GM21381 (cell line): ENCODE data around the gene PIK3C3.
"Not testable (repeated sequence)": the region's sequence is repeated elsewhere in the genome, so short reads cannot be mapped to it uniquely, and the experiment has no call there.

Source experiments
- ATAC-seq: cut with Tn5 transposase; IDR thresholded peaks from one replicate; pipeline ENCODE4 v1.9.1; 2021; ENCODE audit warnings: mild to moderate bottlenecking, moderate library complexity; ENCODE audit not compliant: unreplicated experiment

Gene PIK3C3

GRCh38 chr18:41965634-41966255 is 10.7 kb downstream of the PIK3C3 start:
- ATAC-seq: no peak

DNA sequence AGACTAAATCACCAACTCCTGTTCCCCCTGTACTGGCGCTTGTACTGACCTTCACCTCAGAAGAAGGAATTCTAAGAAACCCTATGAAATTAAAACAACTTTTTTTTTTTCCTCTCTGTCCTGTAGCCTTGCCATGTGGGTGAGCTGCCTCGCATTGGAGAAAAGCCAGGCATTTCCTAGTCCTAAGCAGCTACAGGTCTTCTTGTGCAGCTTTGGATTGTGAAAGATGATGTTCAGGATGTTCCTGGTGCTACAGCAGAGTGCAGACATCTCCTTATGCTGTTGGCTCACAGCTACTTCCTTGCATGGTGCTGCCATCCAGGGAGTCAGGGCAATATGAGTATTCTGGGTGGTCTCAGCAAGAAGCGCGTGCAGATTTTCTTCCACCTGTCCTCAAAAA is 11.9 kb downstream of the PIK3C3 start:
- ATAC-seq: no peak

GRCh38 chr18:41967680-41968079 is 12.6 kb downstream of the PIK3C3 start:
- no peak for ATAC-seq

GRCh38 chr18:41969881-41970280 is 14.8 kb downstream of the PIK3C3 start:
- ATAC-seq: no peak

DNA sequence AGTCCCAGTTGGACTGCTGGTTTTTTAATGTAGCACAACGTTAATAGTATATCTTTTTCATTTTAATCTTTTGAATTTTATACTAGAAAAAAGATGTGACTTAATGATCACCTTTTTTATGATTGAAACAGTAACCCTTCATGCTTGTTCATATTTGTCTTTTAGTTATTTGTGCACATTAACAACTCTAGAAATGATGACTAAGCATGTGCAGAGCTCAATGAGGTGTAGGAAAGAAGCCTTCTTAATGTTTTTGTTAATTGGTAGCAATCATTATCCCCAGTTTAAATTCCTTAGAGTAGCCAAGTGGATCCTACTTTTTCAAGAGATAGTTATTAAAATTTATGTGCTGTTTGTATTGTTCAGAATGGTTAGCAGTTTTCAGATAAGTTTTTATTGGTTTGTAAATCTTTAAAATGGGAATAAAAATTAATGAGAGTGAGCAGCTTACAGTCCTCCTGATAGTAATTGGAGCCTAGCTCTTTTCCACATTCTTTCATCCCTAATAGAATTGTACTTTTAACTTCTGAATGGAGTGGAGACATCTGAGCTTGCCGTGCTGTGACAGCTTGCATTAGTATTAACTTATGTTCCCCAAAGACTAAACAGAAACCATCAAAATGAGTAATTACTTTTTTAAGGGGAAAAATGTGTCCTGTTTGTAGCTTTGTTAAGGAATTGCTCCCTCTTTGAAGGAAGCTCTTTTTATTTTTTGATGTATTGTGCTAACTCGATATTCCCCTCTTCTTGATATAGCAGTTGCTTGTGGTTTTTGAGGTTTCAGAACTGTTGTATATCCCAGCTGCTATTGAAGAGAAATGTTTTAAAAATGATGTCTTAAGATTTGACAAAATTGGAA is 17.3 kb downstream of the PIK3C3 start:
- ATAC-seq: no peak

GRCh38 chr18:41973983-41974382 is 18.9 kb downstream of the PIK3C3 start:
- peak; percentile 47 for ATAC-seq

DNA sequence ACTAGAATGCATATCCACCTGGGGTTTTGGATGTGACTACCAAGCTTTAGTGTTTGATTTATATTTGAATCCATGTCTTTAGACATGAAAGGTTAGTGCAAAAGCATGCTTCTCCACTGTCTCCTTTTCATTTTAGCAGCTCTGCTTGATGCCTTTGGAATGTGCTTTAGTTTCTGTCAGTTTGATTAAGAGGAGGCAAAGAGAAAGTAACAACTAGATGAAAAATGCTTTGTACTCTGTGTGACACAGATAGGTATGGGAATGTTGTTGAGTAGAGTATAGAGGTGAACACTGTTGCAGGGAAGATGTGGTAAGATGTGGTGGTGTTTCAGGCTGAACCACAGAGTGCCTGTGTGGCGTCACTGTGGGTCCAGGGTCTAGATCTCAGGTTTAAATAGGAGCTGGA is 19.8 kb downstream of the PIK3C3 start:
- ATAC-seq: no peak

DNA sequence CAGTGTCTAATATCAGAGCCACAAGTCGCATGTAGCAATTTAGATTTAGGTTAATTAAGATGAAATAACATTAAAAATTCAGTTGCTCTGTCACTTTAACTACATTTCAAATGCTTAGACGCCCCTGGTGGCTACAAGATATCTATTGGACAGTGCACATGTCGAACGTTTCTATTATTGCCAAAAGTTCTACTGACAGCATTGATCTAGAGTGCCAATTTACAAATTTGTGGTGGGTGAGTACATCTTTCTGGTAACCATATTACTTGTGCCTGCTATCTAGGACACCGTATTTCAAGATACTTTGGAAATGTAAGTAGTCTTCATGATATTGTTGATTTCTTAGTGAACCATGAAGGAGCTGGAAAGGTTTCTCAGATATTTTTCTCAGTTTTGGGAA is 20.2 kb downstream of the PIK3C3 start:
- ATAC-seq: no peak

DNA sequence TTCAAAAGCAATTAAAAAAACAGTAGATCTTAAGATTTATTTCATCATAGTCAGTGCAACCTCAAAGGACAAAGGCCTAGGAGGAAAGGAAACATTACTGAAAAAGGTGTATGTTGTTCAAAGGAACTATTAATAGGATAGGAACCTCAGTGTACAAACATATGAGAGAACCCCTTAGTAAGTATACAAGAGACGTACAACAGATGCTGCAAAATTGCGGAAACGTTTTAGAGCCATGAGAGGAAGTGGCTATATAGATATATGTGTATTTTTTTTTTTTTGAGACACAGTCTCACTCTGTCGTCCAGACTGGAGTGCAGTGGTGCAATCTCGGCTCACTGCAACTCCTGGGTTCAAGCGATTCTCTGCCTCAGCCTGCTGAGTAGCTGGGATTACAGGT is 22.2 kb downstream of the PIK3C3 start:
- no peak for ATAC-seq

DNA sequence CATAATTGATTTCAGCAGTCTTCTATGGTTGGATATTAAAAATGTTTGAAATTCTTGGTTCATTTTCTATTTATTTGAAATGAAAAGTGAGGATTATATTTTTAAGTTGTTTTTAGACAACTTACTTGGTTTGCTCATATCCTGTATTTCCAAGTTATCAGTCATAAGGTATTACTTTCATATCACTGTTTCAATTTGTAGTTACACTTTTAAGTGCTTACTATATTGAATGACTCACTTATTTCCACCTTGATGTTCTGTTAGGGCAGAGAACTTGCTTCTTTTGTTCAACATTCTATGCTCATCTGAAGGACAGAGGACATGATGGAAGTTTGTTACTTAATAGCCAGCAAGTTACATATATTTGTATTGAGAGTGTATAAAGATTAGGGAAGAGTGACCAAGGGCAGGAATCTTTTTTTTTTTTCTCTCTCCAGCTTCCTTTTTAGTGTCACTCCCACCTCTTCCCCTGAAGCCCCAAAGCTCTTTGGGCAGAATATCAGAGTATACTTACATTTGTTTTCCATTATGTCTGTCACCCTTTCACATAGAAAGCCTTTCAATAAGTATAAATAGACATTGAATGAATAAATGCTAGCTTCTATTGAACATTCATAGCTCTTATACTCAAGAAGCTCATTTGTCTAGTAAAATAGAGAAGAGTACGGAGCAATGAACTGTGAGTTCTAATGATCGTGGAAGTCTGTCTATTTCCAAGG is 28.1 kb downstream of the PIK3C3 start:
- ATAC-seq: peak; percentile 96

DNA sequence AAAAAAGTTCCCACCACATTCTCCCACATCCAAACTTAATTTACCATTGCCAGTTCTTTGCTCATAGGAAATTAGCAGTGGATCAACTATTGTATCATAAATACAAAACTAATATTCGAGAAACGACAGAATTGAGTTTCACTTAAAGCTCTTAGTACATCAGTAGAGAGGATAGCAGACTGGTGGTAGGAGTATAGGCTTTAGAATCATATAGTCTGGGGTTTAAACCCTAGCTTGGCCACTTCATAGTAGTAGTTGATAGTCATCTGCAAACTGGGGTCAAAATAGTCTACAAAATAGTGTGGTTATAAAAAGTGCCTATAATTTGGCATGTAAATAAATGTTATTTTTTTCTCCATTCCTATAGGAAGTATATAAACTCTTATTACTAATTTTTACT is 30.9 kb downstream of the PIK3C3 start:
- no peak for ATAC-seq

GRCh38 chr18:41989508-41989907 is 34.5 kb downstream of the PIK3C3 start:
- ATAC-seq: no peak

- ATAC-seq: peak; percentile 85
Measured at GRCh38 chr18:41992066-41992465, 37.0 kb downstream of the PIK3C3 start.

GRCh38 chr18:41992703-41993102 is 37.7 kb downstream of the PIK3C3 start:
- no peak for ATAC-seq

DNA sequence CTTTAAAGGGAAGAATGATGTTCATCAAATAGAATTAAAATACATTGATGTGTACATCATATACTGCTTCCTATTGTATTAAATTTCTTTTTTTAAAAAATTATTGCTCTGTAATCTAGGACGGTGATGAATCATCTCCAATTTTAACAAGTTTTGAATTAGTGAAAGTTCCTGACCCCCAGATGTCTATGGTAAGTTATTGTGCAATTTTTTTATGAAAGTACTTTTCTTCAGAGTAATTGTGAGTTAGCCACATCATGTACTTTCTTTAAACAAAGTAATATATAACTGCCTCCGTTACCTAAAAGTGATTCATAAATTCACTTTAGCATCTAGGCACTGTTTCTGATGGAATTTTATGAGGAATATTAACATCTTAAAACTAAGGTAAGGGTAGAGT is 38.1 kb downstream of the PIK3C3 start:
- no peak for ATAC-seq

GRCh38 chr18:41996020-41996419 is 41.0 kb downstream of the PIK3C3 start:
- no peak for ATAC-seq

- no peak for ATAC-seq
Measured at GRCh38 chr18:41999751-42000150, 44.7 kb downstream of the PIK3C3 start.

DNA sequence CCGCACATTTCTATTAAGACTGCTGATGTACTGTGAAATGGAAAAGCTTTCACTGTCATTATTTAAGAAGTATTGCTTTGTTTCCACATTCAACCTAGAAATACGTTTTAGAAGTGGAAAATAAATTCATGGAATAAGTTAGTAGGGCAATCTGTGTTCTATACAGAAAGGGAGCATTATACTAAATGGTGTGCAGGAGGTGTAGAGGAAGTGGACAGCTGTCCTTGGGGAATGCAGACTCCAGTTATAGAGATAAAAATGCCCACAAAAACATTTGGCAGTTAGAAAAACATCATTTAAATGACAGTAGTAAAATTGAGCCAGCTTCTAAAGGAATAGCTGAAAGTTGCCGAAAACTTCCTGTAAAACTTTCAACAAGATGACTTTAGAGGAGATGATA is 46.8 kb downstream of the PIK3C3 start:
- no peak for ATAC-seq

- no peak for ATAC-seq
Measured at GRCh38 chr18:42004653-42005052, 49.6 kb downstream of the PIK3C3 start.

GRCh38 chr18:42005782-42006181 is 50.7 kb downstream of the PIK3C3 start:
- no peak for ATAC-seq

DNA sequence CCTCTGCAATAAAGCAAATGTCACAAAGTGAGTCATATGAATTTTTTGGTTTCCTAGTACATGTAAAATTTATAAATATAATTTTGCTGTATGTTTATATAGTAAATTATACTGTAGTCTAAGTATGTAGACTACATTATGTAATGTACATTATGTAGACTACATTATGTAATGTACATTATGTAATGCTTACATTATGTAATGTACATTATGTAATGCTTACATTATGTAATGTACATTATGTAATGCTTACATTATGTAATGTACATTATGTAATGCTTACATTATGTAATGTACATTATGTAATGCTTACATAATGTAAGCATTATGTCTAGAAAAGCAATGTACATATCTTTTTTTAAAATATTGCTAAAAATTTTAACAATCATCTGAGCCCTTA is 54.4 kb downstream of the PIK3C3 start:
- ATAC-seq: not testable (repeated sequence)

GRCh38 chr18:42011053-42011452 is 56.0 kb downstream of the PIK3C3 start:
- peak; percentile 100 for ATAC-seq
